Astrocyte (in vitro differentiated cells and primary cell): ENCODE measurements around the gene THBS3.

Experiments
- CTCF ChIP-seq: IDR thresholded peaks from 2 replicates; pipeline ENCODE4 v1.5.1; 2011; ENCODE audit warnings: low read depth, mild to moderate bottlenecking, inconsistent platforms, low read length, moderate library complexity; ENCODE audit not compliant: insufficient read depth
- EZH2 ChIP-seq: IDR thresholded peaks from 2 replicates; pipeline ENCODE4 v1.6.1; 2012; ENCODE audit warnings: mild to moderate bottlenecking, low read length, inconsistent platforms; ENCODE audit not compliant: insufficient read depth

- TF ChIP-seq CTCF (no peak), EZH2 (no peak)
Observed at GRCh38 chr1:155218854-155219591, 11.3 kb upstream of the THBS3 start.
